Subcutaneous adipose tissue (tissue), 4 donors: ENCODE measurements around the gene PCAT6. TPM values are rescaled to one million over a fixed set of nuclear protein-coding genes. Genes with fewer than 3 reads are reported as not detected.

Experiments
- CTCF ChIP-seq: fragments of 450-650 bp; IDR thresholded peaks from one replicate; pipeline ENCODE4 v1.5.1; 2016; ENCODE audit warnings: low read depth, mild to moderate bottlenecking, control low read depth, antibody characterized with exemption, moderate library complexity
- total RNA-seq, 4 donors: library from RNA; depleted of rRNA; stranded (reverse); fragments of >200 nt; gene quantifications; one replicate each; pipeline ENCODE4 v1.1.0, GENCODE V29; 2016

Gene PCAT6
- not detected for total RNA-seq

GRCh38 chr1:202810615-202811295 lies at the start of gene PCAT6:
TSS of gene PCAT6 (plus strand) at chr1:202810954.
- TF ChIP-seq CTCF: no peak

DNA sequence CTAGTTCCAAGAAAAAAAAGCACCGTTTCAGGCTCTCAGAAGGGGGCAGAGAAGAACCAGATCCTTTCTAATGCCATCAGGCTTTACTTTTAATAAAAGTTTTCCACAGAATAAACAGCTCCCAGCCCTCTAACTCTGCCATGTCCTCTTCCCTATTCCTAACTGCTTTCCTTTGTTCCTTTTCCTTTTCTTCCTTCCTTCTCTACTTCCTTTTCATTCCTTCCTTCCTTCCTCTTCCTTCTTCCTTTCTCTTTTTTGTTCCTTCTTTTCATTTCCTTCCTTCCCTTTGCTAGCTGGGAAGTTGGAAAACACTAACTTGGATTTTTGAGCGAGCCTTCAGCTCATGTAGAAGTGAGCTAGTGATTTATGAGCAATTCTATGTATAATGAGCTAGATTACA lies 48.7 kb upstream of the PCAT6 start:
- no peak for TF ChIP-seq CTCF

- no peak for TF ChIP-seq CTCF
Observed at GRCh38 chr1:202765721-202766120, 45.0 kb upstream of the PCAT6 start.

GRCh38 chr1:202770135-202770534 lies 40.6 kb upstream of the PCAT6 start:
- TF ChIP-seq CTCF: no peak

- TF ChIP-seq CTCF: no peak
Observed at GRCh38 chr1:202781180-202781579, 29.6 kb upstream of the PCAT6 start.

DNA sequence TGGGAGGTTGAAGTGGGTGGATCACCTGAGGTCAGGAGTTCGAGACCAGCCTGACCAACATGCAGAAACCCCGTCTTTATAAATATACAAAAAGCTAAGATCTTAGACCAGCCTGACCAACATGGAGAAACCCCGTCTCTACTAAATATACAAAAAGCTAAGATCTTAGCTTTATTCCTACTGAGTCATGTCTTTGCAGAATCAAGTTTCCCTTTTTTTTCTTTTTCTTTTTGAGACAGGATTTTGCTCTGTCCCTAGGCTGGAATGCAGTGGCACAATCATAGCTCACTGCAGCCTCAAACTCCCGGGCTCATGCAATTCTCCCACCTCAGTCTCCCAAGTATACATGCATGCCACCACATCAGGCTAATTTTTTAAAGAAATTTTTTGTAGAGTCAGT lies 23.9 kb upstream of the PCAT6 start:
- TF ChIP-seq CTCF: no peak

GRCh38 chr1:202788800-202789199 lies 22.0 kb upstream of the PCAT6 start:
- TF ChIP-seq CTCF: no peak
